ENCODE results near the gene MED4.
A peak's percentile ranks its signal among the peaks of the same experiment; 100 is the strongest.

MED4 gene

GRCh38 chr13:48094781-48095502, at the start of gene MED4:
Gene MED4 (minus strand): TSS chr13:48095104. CDS start chr13:48095078, 26 bp downstream.
- peak; percentile 95 for DNase-seq (ENCODE audit: low read depth)

GRCh38 chr13:48144413-48145035, 49.6 kb upstream of the MED4 start:
- no peak for DNase-seq (ENCODE audit: low read depth)

GRCh38 chr13:48142436-48142835, 47.5 kb upstream of the MED4 start:
- no peak for DNase-seq (ENCODE audit: low read depth)

- DNase-seq (ENCODE audit: low read depth), result no peak
These were observed 43.4 kb upstream of the MED4 start for GRCh38 chr13:48138270-48138669.

- DNase-seq (ENCODE audit: low read depth), result no peak
These were observed 38.1 kb upstream of the MED4 start for GRCh38 chr13:48132961-48133360.

GRCh38 chr13:48131533-48131932, 36.6 kb upstream of the MED4 start:
- DNase-seq (ENCODE audit: low read depth), result no peak

- no peak for DNase-seq (ENCODE audit: low read depth)
These were observed 32.3 kb upstream of the MED4 start for GRCh38 chr13:48126944-48127830.

GRCh38 chr13:48125794-48126228, 30.9 kb upstream of the MED4 start:
- DNase-seq (ENCODE audit: low read depth), result no peak

GRCh38 chr13:48123812-48124211, 28.9 kb upstream of the MED4 start:
- no peak for DNase-seq (ENCODE audit: low read depth)

GRCh38 chr13:48121733-48122132, 26.8 kb upstream of the MED4 start:
- DNase-seq (ENCODE audit: low read depth), result no peak

GRCh38 chr13:48120241-48120640, 25.3 kb upstream of the MED4 start:
- no peak for DNase-seq (ENCODE audit: low read depth)

- DNase-seq (ENCODE audit: low read depth), result no peak
These were observed 23.1 kb upstream of the MED4 start for GRCh38 chr13:48118030-48118429.

GRCh38 chr13:48116808-48117207, 21.9 kb upstream of the MED4 start:
- no peak for DNase-seq (ENCODE audit: low read depth)

- no peak for DNase-seq (ENCODE audit: low read depth)
These were observed 18.8 kb upstream of the MED4 start for GRCh38 chr13:48113756-48114130.

- DNase-seq (ENCODE audit: low read depth), result no peak
These were observed 18.2 kb upstream of the MED4 start for GRCh38 chr13:48112896-48113755.

- DNase-seq (ENCODE audit: low read depth), result no peak
These were observed 16.2 kb upstream of the MED4 start for GRCh38 chr13:48110931-48111721.

- DNase-seq (ENCODE audit: low read depth), result no peak
These were observed 15.4 kb upstream of the MED4 start for GRCh38 chr13:48110132-48110868.

- no peak for DNase-seq (ENCODE audit: low read depth)
These were observed 13.2 kb upstream of the MED4 start for GRCh38 chr13:48108106-48108505.

GRCh38 chr13:48097793-48098192, 2.9 kb upstream of the MED4 start:
- DNase-seq (ENCODE audit: low read depth), result no peak

GRCh38 chr13:48096670-48097069, 1.8 kb upstream of the MED4 start:
- DNase-seq (ENCODE audit: low read depth), result no peak

Data from stimulated activated CD8-positive, alpha-beta memory T cell treated with anti-CD3 and anti-CD28 coated beads, Interleukin-12 subunit alpha, Interleukin-12 subunit beta, amount 100 ng/mL, for 4 hours (primary cell).